Left colon (tissue), 2 donors: Measurements from ENCODE around the gene GPC1. TPM values are rescaled to one million over a fixed set of nuclear protein-coding genes. Genes with fewer than 3 reads are reported as not detected.

Experiments used
- ATAC-seq: fragments of 200-7000 bp; cut with Tn5 transposase; one replicate; pipeline ENCODE4 v1.9.1; 2020; ENCODE audit warnings: mild to moderate bottlenecking, moderate library complexity
- DNase-seq, 2 donors: peaks; one replicate each; pipeline ENCODE4 v3.0.0-alpha.2; 2020
- intact Hi-C, 2 donors: fragments of 100-400 bp; cut with DNase I in 1 of 2; cut with micrococcal nuclease in 1 of 2; formaldehyde crosslinking; loops; one replicate each; pipeline versions ENCODE4 v1.11.2 to v1.14.0; 2022; cut with DNase I, micrococcal nuclease
- total RNA-seq, 2 donors: library from RNA; stranded (reverse); fragmentation: NEBNext Ultra II Directional; extraction: Animal tissue kit (Norgen Biotek cat#: 25700); gene quantifications; one replicate each; pipeline ENCODE4 v1.2.1, GENCODE V29; 2021
- donor health status: DM: no; HTN: no; CAD: no.
- donor health status: DM: yes; HTN: yes; CAD: no.

Gene GPC1
- total RNA-seq, 2 donors from 2014 or later = 10.4 to 20.0 TPM

GRCh38 chr2:240501531-240501991 is 66.1 kb downstream of the GPC1 start:
- intact Hi-C loops = no loop called here
- DNase-seq = no peak
- no peak for ATAC-seq

GRCh38 chr2:240502059-240502429 is 66.6 kb downstream of the GPC1 start:
- ATAC-seq = no peak
- intact Hi-C loops = no loop called here
- no peak for DNase-seq

- DNase-seq = no peak
- no peak for ATAC-seq
- intact Hi-C loops = no loop called here
Measured at GRCh38 chr2:240502430-240503121, 67.1 kb downstream of the GPC1 start.

GRCh38 chr2:240503375-240503774 is 67.9 kb downstream of the GPC1 start:
- intact Hi-C loops = no loop called here

GRCh38 chr2:240503848-240504247 is 68.4 kb downstream of the GPC1 start:
- intact Hi-C loops = no loop called here
- ATAC-seq (no peak), DNase-seq (no peak)

More at GRCh38 chr2:240503375-240503774, 67.9 kb downstream of the GPC1 start:
- DNase-seq (no peak), ATAC-seq (no peak)

- ATAC-seq = no peak
- no peak for DNase-seq
- intact Hi-C loops = no loop called here
Measured at GRCh38 chr2:240505910-240506309, 70.4 kb downstream of the GPC1 start.

GRCh38 chr2:240506406-240507059 is 71.1 kb downstream of the GPC1 start:
- DNase-seq (no peak), ATAC-seq (no peak)
- intact Hi-C loops = no loop called here

GRCh38 chr2:240507060-240507777 is 71.8 kb downstream of the GPC1 start:
- ATAC-seq = no peak

GRCh38 chr2:240507778-240508251 is 72.4 kb downstream of the GPC1 start:
- no peak for ATAC-seq
- DNase-seq = no peak
- intact Hi-C loops = no loop called here

More at GRCh38 chr2:240507060-240507777, 71.8 kb downstream of the GPC1 start:
- intact Hi-C loops = no loop called here
- no peak for DNase-seq

GRCh38 chr2:240508832-240509545 is 73.5 kb downstream of the GPC1 start:
- ATAC-seq = no peak
- no peak for DNase-seq
- intact Hi-C loops = no loop called here

GRCh38 chr2:240509667-240510512 is 74.4 kb downstream of the GPC1 start:
- ATAC-seq (no peak), DNase-seq (no peak)
- intact Hi-C loops = loop anchor here in 1 of 2 donors (10.0 kb wide), 1 partner anchor 195 kb away; no protein-coding TSS in a partner anchor

GRCh38 chr2:240510513-240511210 is 75.2 kb downstream of the GPC1 start:
- DNase-seq (no peak), ATAC-seq (no peak)
- intact Hi-C loops = loop anchor here in 1 of 2 donors (10.0 kb wide), 1 partner anchor 194 kb away; no protein-coding TSS in a partner anchor

- no peak for DNase-seq
- intact Hi-C loops = loop anchor here in 1 of 2 donors (10.0 kb wide), 1 partner anchor 193 kb away; no protein-coding TSS in a partner anchor
- ATAC-seq = no peak
Measured at GRCh38 chr2:240511351-240512108, 76.1 kb downstream of the GPC1 start.

GRCh38 chr2:240512109-240512485 is 76.6 kb downstream of the GPC1 start:
- DNase-seq = no peak
- no peak for ATAC-seq
- intact Hi-C loops = loop anchor here in 1 of 2 donors (10.0 kb wide), 1 partner anchor 193 kb away; no protein-coding TSS in a partner anchor

GRCh38 chr2:240512666-240513535 is 77.4 kb downstream of the GPC1 start:
- ATAC-seq (no peak), DNase-seq (no peak)
- intact Hi-C loops = loop anchor here in 1 of 2 donors (10.0 kb wide), 1 partner anchor 192 kb away; no protein-coding TSS in a partner anchor
